Tibial nerve (tissue), 4 donors: ENCODE measurements around the gene DNAJB12. TPM values are rescaled to one million over a fixed set of nuclear protein-coding genes. Genes with fewer than 3 reads are reported as not detected.
"Not testable (repeated sequence)": the region's sequence is repeated elsewhere in the genome, so short reads cannot be mapped to it uniquely, and the experiment has no call there.

Source experiments
- DNase-seq, 2 donors: peaks; one replicate each; pipeline ENCODE4 v3.0.0-alpha.2; 2019; ENCODE audit warnings: low spot score in 2 of 2
- H3K27ac ChIP-seq, 4 donors: fragments of 200-600 bp; sonication (generic) in 3 of 4; one replicate each; pipeline ENCODE4 v1.5.1; 2017 to 2019; ENCODE audit warnings: mild to moderate bottlenecking in 1 of 4
- H3K27me3 ChIP-seq, 2 donors: fragments of 200-600 bp; sonication (generic) in 1 of 2; one replicate each; pipeline versions ENCODE4 v1.5.1 to v1.6.0; 2017 to 2019
- H3K36me3 ChIP-seq, 3 donors: fragments of 200-600 bp; sonication (generic); one replicate each; pipeline ENCODE4 v1.5.1; 2018 to 2019
- H3K4me1 ChIP-seq, 4 donors: fragments of 200-600 bp; sonication (generic) in 3 of 4; one replicate each; pipeline ENCODE4 v1.5.1; 2017 to 2019
- H3K4me3 ChIP-seq, 4 donors: fragments of 200-600 bp; sonication (generic) in 3 of 4; one replicate each; pipeline ENCODE4 v1.5.1; 2017 to 2019; ENCODE audit warnings: mild to moderate bottlenecking in 1 of 4, moderate library complexity in 1 of 4
- H3K9me3 ChIP-seq, 4 donors: fragments of 200-600 bp; sonication (generic) in 3 of 4; one replicate each; pipeline ENCODE4 v1.5.1; 2017 to 2019
- EP300 ChIP-seq, 2 donors: sonication (generic); formaldehyde crosslinking; IDR thresholded peaks; one replicate each; pipeline ENCODE4 v1.6.1; 2017; ENCODE audit warnings: antibody characterized with exemption in 2 of 2, mild to moderate bottlenecking in 1 of 2
- POLR2A ChIP-seq, 2 donors: fragments of 450-650 bp; IDR thresholded peaks; one replicate each; pipeline ENCODE4 v1.6.1; 2017; ENCODE audit warnings: antibody characterized with exemption in 2 of 2, mild to moderate bottlenecking in 2 of 2, moderate library complexity in 2 of 2
- WGBS, 2 donors: methylation state at CpG; one replicate each; pipeline ENCODE4 v1.1.5; 2018; 5-methylcytosine and 5-hydroxymethylcytosine counted together
- total RNA-seq, 4 donors: library from RNA; depleted of rRNA; stranded (reverse); fragments of >200 nt; gene quantifications; one replicate each; pipeline ENCODE4 v1.1.0, GENCODE V29; 2016
- TF ChIP-seq, protein P1 (sequence below), 5 experiments: fragments of 200-600 bp in 3 of 5; fragments of 450-650 bp in 2 of 5; sonication (generic) in 3 of 5; IDR thresholded peaks; one replicate each; pipeline ENCODE4 v1.5.1; 2016 to 2019; ENCODE audit warnings: antibody characterized with exemption in 5 of 5, mild to moderate bottlenecking in 3 of 5, moderate library complexity in 2 of 5

Gene DNAJB12
- total RNA-seq, 4 donors from 2014 or later = 81.3 to 115 (median 98.9) TPM

DNA sequence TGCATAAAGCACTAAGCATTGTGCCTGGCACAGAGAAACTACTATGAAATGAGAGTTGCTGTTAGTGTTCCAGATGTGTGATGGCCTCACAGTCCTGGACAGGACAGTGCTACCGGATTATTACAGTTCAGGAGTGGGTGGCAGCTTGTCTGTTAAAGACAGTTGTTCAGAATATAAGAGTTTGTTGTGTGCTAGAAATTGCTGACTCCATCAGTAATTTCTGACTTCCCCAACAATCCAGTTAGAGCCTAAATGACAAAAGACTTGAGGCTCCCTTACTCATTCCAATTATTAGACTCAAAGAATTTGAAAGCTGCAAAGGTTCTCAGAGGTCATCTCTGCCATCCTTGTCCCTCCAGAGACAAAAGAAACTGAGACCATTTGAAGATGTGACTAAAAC is 34.3 kb upstream of the DNAJB12 start:
- no peak for TF ChIP-seq POLR2A (IDR thresholded peaks at IDR 0.05)
- TF ChIP-seq, protein P1, sequence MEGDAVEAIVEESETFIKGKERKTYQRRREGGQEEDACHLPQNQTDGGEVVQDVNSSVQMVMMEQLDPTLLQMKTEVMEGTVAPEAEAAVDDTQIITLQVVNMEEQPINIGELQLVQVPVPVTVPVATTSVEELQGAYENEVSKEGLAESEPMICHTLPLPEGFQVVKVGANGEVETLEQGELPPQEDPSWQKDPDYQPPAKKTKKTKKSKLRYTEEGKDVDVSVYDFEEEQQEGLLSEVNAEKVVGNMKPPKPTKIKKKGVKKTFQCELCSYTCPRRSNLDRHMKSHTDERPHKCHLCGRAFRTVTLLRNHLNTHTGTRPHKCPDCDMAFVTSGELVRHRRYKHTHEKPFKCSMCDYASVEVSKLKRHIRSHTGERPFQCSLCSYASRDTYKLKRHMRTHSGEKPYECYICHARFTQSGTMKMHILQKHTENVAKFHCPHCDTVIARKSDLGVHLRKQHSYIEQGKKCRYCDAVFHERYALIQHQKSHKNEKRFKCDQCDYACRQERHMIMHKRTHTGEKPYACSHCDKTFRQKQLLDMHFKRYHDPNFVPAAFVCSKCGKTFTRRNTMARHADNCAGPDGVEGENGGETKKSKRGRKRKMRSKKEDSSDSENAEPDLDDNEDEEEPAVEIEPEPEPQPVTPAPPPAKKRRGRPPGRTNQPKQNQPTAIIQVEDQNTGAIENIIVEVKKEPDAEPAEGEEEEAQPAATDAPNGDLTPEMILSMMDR (IDR thresholded peaks at IDR 0.05) = no peak
- TF ChIP-seq EP300 (IDR thresholded peaks at IDR 0.05) = no peak
- 44 to 48% methylated on average over 1 of the region's 1 CpG for WGBS, 2 donors

DNA sequence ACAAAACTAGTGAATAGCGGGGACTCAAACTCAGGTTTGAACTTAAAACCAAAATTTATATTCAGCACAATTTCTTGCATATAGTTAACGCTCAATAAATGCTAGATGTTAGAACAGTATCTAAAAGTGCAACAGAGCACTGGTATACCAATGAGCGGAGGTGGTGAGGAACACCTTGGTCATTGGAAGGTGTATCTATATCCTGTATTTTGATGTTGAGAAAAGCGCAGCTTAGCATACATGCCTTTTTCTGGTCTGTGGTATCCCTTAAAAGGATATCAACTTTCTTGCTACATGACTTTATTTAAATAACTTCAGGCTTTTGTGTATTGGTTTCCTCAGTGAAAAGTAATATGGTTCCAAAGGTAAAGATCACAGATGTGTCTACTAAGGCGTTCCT is 33.3 kb upstream of the DNAJB12 start:
- no peak overlapping the region for H3K4me3 ChIP-seq
- H3K9me3 ChIP-seq = no peaks in the 10 kb centered on the region
- no peak for DNase-seq
- no peak for TF ChIP-seq POLR2A (IDR thresholded peaks at IDR 0.05)
- no peak for TF ChIP-seq EP300 (IDR thresholded peaks at IDR 0.05)
- TF ChIP-seq, protein P1 (IDR thresholded peaks at IDR 0.05) = no peak
- 96 to 97% methylated on average over 5 of the region's 5 CpGs for WGBS, 2 donors
- peaks cover 0 to 10% (median 0%) of the 10 kb centered on the region in 4 donors for H3K4me1 ChIP-seq
- H3K27me3 ChIP-seq = no peaks in the 10 kb centered on the region
- peaks cover 0 to 4% (median 0%) of the 10 kb centered on the region in 3 donors for H3K36me3 ChIP-seq
- no peak overlapping the region for H3K27ac ChIP-seq

More for the DNA sequence above, 34.3 kb upstream of the DNAJB12 start:
- no peaks in the 10 kb centered on the region for H3K27me3 ChIP-seq
- peaks cover 0 to 4% (median 0%) of the 10 kb centered on the region in 3 donors for H3K36me3 ChIP-seq
- H3K27ac ChIP-seq = no peak overlapping the region
- no peak for DNase-seq
- no peaks in the 10 kb centered on the region for H3K9me3 ChIP-seq
- H3K4me3 ChIP-seq = no peak overlapping the region
- peaks cover 0 to 10% (median 0%) of the 10 kb centered on the region in 4 donors for H3K4me1 ChIP-seq

DNA sequence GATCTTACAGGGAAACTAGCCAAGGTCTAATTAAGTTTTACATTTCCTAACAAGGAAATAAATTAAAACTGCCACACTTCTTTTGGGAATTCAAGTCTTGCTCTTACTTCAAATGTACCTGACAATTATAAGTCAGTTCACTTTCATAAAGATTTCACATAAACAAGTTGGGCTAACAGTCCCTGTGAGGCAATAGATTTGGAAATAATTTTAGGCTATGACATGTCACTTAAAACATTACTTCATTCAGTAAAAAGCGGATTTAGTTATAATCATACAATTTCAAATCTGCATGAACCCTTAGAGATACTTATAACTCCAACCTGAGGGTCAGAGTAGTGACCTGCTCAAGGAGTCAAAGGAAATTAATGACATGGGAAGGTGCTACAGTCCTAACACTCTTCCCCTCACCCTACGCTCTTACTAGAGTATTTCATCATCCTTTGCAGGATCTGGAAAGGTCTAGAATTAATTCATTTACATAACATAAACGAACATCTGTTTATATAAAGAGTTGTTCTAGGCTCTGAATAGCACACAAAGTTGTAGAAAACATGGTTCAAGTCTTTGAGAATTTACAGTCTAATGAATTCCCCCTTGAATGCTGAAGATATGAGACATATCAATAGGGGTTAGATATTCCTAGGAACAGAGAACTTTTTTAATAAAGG is 32.3 kb upstream of the DNAJB12 start:
- Histone ChIP-seq H3K4me3 (no peak overlapping the region), H3K4me1 (peaks cover 0 to 10% (median 0%) of the 10 kb centered on the region in 4 donors), H3K27ac (no peak overlapping the region), H3K27me3 (no peaks in the 10 kb centered on the region), H3K36me3 (no peaks in the 10 kb centered on the region), H3K9me3 (no peaks in the 10 kb centered on the region)
- TF ChIP-seq EP300 (IDR thresholded peaks at IDR 0.05) (no peak), POLR2A (IDR thresholded peaks at IDR 0.05) (no peak)
- TF ChIP-seq, protein P1 (IDR thresholded peaks at IDR 0.05) = no peak
- no peak for DNase-seq
- 49 to 55% methylated on average over 3 of the region's 3 CpGs for WGBS, 2 donors

DNA sequence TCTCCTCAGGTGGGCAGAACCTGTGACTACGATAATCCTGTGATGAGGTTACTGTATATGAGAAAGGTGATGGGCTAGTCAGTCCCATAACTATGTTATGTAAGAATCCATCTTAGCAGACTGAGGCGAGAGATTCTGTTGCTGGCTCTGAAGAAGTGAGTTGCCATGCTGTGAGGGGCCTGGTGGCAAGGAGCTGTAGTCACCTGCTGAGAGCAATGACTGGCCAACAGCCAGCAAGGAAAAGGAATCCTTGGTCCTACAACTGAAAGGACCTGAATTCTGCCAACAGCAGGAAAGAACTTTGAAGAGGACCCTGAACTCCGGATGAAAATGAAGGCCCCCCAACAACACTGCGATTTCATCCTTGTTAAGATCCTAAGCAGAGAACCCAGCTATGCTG is 31.0 kb upstream of the DNAJB12 start:
- TF ChIP-seq POLR2A (IDR thresholded peaks at IDR 0.05) (no peak), EP300 (IDR thresholded peaks at IDR 0.05) (no peak)
- TF ChIP-seq, protein P1 (IDR thresholded peaks at IDR 0.05) = no peak
- no peak for DNase-seq
- 89% methylated on average over 4 of the region's 4 CpGs for WGBS, 2 donors
- Histone ChIP-seq H3K27me3 (no peaks in the 10 kb centered on the region), H3K4me1 (peaks cover 0 to 10% (median 0%) of the 10 kb centered on the region in 4 donors), H3K36me3 (no peaks in the 10 kb centered on the region), H3K27ac (no peak overlapping the region), H3K4me3 (no peak overlapping the region), H3K9me3 (no peaks in the 10 kb centered on the region)

DNA sequence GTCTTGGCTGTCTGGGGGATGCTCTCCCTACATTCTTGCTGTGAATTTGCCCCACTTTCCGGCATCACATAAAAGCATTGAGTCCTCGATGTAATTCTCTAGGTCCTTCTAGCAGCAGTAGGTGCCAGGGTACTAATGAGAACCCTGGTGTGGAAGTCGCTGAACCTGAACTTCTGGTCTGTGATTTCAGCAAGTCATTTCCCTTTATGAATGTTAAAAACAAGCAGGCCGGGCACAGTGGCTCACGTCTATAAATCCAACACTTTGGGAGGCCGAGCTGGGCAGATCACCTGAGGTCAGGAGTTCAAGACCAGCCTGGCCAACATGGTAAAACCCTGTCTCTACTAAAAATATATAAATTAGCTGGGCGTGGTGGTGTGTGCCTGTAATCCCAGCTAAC is 30.3 kb upstream of the DNAJB12 start:
- H3K36me3 ChIP-seq, DNase-seq, H3K27ac ChIP-seq, H3K27me3 ChIP-seq, H3K9me3 ChIP-seq, H3K4me3 ChIP-seq, H3K4me1 ChIP-seq: not testable (repeated sequence)
- WGBS, 2 donors = 76 to 90% methylated on average over 7 of the region's 7 CpGs
